ENCODE measurements around the gene SCMH1. TPM values are rescaled to one million over a fixed set of nuclear protein-coding genes. Genes with fewer than 3 reads are reported as not detected.

The SCMH1 gene
- total RNA-seq, 4 donors from 2014 or later, result 17.6 to 48.2 (median 21.8) TPM

- no peak for DNase-seq (ENCODE audit: low spot score in 2 of 2)
- Histone ChIP-seq H3K4me1 (no peaks in the 10 kb centered on the region), H3K27me3 (no peaks in the 10 kb centered on the region), H3K27ac (no peak overlapping the region), H3K4me3 (no peak overlapping the region), H3K36me3 (peaks cover 48% of the 10 kb centered on the region), H3K9me3 (no peaks in the 10 kb centered on the region)
- TF ChIP-seq POLR2A (IDR thresholded peaks at IDR 0.05) (no peak), CTCF (IDR thresholded peaks at IDR 0.05) (no peak), EP300 (IDR thresholded peaks at IDR 0.05) (no peak), POLR2AphosphoS5 (IDR thresholded peaks at IDR 0.05) (no peak)
- WGBS, result 93% methylated on average over 3 of the region's 3 CpGs
These were observed 204.8 kb downstream of the SCMH1 start for GRCh38 chr1:41037116-41037903.

GRCh38 chr1:41033272-41033671, 208.8 kb downstream of the SCMH1 start:
- H3K4me1 ChIP-seq, result no peaks in the 10 kb centered on the region
- H3K27ac ChIP-seq, result no peak overlapping the region
- H3K27me3 ChIP-seq, result no peaks in the 10 kb centered on the region
- no peak overlapping the region for H3K4me3 ChIP-seq
- peaks cover 71% of the 10 kb centered on the region for H3K36me3 ChIP-seq
- no peaks in the 10 kb centered on the region for H3K9me3 ChIP-seq
- TF ChIP-seq POLR2A (IDR thresholded peaks at IDR 0.05) (no peak), CTCF (IDR thresholded peaks at IDR 0.05) (no peak), POLR2AphosphoS5 (IDR thresholded peaks at IDR 0.05) (no peak), EP300 (IDR thresholded peaks at IDR 0.05) (no peak)
- 94% methylated on average over 3 of the region's 3 CpGs for WGBS
- DNase-seq (ENCODE audit: low spot score in 2 of 2), result no peak

DNA sequence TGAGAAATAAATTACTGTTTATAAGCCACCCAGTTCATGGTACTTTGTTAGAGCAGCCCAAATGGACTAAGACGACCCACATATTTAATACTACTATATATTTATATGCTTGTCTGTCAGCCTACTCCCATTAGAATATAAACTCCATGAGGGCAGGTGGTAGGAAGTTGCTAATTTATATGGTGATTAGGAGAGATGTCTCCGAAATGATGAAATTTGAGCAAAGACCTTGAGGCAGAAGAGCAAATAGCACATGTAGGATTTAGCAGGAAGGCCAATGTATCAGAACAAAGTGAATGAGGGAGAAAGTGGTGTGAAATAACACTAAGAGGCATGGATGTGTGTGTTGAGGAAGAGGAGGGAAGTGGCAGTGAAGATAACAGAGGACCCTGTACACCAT, 210.0 kb downstream of the SCMH1 start:
- no peaks in the 10 kb centered on the region for H3K27me3 ChIP-seq
- no peak overlapping the region for H3K27ac ChIP-seq
- H3K4me3 ChIP-seq, result no peak overlapping the region
- H3K9me3 ChIP-seq, result no peaks in the 10 kb centered on the region
- H3K36me3 ChIP-seq, result peaks cover 76% of the 10 kb centered on the region
- no peaks in the 10 kb centered on the region for H3K4me1 ChIP-seq
- WGBS, result 66% methylated on average over 2 of the region's 2 CpGs
- TF ChIP-seq POLR2A (IDR thresholded peaks at IDR 0.05) (no peak), EP300 (IDR thresholded peaks at IDR 0.05) (no peak), CTCF (IDR thresholded peaks at IDR 0.05) (no peak), POLR2AphosphoS5 (IDR thresholded peaks at IDR 0.05) (no peak)
- DNase-seq (ENCODE audit: low spot score in 2 of 2), result no peak

DNA sequence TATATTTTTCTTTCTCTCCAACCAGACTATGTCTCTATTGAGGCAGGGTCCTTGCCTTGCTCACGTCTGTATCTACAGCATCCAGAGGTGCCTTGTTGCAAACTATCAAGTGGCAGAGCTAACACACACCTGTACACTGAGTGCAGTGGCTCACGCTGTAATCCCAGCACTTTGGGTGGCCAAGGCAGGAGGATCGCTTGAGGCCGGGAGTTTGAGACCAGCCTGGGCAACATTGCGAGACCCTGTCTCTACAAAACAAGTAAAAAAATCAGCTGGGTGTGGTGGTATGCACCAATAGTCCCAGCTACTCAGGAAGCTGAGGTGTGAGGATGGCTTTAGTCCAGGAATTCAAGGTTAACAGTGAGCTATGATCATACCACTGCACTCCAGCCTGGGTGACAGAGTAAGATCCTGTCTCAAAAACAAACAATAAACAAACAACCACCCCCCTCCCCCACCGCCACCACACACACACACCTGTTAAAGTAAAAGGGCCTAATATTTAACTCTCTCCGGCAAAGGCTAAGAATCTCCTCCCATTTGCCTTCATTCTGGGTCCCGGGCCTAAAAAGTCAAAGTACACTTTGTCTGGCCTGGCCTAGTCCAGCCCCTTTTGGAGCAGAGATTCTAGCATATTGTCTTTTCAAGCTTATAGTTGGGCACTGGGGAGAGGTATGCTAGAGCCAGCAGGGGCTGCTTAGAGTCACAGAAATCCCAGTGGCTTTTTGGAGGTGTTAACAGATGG, 211.1 kb downstream of the SCMH1 start:
- Histone ChIP-seq H3K27me3 (no peaks in the 10 kb centered on the region), H3K4me1 (no peaks in the 10 kb centered on the region), H3K4me3 (no peak overlapping the region), H3K27ac (no peak overlapping the region), H3K9me3 (no peaks in the 10 kb centered on the region), H3K36me3 (peaks cover 72% of the 10 kb centered on the region)
- 95% methylated on average over 8 of the region's 8 CpGs for WGBS
- no peak for TF ChIP-seq POLR2AphosphoS5 (IDR thresholded peaks at IDR 0.05)
- TF ChIP-seq POLR2A (IDR thresholded peaks at IDR 0.05), result no peak
- TF ChIP-seq EP300 (IDR thresholded peaks at IDR 0.05), result no peak
- no peak for TF ChIP-seq CTCF (IDR thresholded peaks at IDR 0.05)
- DNase-seq (ENCODE audit: low spot score in 2 of 2), result no peak

DNA sequence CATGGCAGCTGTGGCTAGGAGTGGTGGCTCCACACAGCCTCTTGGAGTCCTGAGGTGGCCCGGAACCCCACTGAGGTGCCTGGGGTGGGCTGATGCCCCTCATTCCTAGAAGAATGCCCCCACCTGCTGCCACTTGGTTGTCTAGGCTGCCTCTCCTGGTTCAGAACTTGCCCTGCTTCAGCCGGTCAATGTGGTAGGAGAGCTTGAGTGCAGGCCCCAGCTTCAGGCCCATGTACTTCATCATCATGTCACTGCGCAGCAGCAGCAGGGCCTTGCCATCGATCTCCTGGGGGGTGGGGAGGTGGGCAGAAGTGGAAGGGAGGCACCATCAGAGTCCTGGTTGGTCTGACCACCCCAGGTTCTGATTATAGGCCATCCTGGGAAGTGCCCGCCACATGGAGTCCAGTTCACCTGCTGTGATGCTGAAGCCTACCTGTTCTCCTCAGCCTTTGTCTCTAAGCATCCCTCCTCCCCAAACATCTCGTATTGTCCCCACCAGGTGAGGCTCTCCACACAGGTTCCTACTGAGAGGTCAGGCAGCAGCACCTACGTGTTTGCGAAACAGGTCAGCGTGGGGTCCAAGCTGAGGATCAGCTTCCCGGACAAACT, 214.0 kb downstream of the SCMH1 start:
- H3K4me3 ChIP-seq, result no peak overlapping the region
- WGBS, result 95% methylated on average over 9 of the region's 10 CpGs
- H3K4me1 ChIP-seq, result no peaks in the 10 kb centered on the region
- no peak overlapping the region for H3K27ac ChIP-seq
- H3K27me3 ChIP-seq, result no peaks in the 10 kb centered on the region
- TF ChIP-seq CTCF (IDR thresholded peaks at IDR 0.05) (no peak), POLR2AphosphoS5 (IDR thresholded peaks at IDR 0.05) (no peak), POLR2A (IDR thresholded peaks at IDR 0.05) (no peak), EP300 (IDR thresholded peaks at IDR 0.05) (no peak)
- no peak for DNase-seq (ENCODE audit: low spot score in 2 of 2)
- peaks cover 62% of the 10 kb centered on the region for H3K36me3 ChIP-seq
- H3K9me3 ChIP-seq, result no peaks in the 10 kb centered on the region
